Trophoblast cell (in vitro differentiated cells and primary cell): ENCODE measurements around the gene FAM163A.

Source experiments
- DNase-seq, 2 donors: peaks; one replicate each; pipeline ENCODE4 v3.0.0-alpha.2; 2016
- H2AFZ ChIP-seq: 2 replicates; pipeline ENCODE4 v1.6.1; 2013; ENCODE audit warnings: low read length, moderate library complexity, mild to moderate bottlenecking; ENCODE audit not compliant: insufficient read depth, poor library complexity
- H2AK5ac ChIP-seq: 2 replicates; pipeline ENCODE4 v1.6.1; 2013; ENCODE audit warnings: mild to moderate bottlenecking, low read length
- H2BK120ac ChIP-seq: 2 replicates; pipeline ENCODE4 v1.6.1; 2013; ENCODE audit warnings: low read length, mild to moderate bottlenecking, moderate library complexity; ENCODE audit not compliant: insufficient read depth, poor library complexity
- H2BK12ac ChIP-seq: 2 replicates; pipeline ENCODE4 v1.6.1; 2013; ENCODE audit warnings: mild to moderate bottlenecking, low read length, moderate library complexity
- H2BK5ac ChIP-seq: 2 replicates; pipeline ENCODE4 v1.6.1; 2013; ENCODE audit warnings: low read length, low read depth, moderate library complexity, mild to moderate bottlenecking; ENCODE audit not compliant: poor library complexity
- H3K14ac ChIP-seq: 2 replicates; pipeline ENCODE4 v1.6.1; 2013; ENCODE audit warnings: mild to moderate bottlenecking, low read length
- H3K18ac ChIP-seq: 2 replicates; pipeline ENCODE4 v1.6.1; 2013; ENCODE audit warnings: mild to moderate bottlenecking, low read length
- H3K23ac ChIP-seq: 2 replicates; pipeline ENCODE4 v1.6.1; 2013; ENCODE audit warnings: low read length
- H3K27ac ChIP-seq: 2 replicates; pipeline ENCODE4 v1.5.1; 2013; ENCODE audit warnings: low read depth, mild to moderate bottlenecking, inconsistent platforms, low read length, moderate library complexity
- H3K27me3 ChIP-seq: 2 replicates; pipeline ENCODE4 v1.6.1; 2013; ENCODE audit warnings: inconsistent platforms, mild to moderate bottlenecking, low read length, moderate library complexity; ENCODE audit not compliant: insufficient read depth
- H3K36me3 ChIP-seq, 2 experiments: 1 replicate in 1 of 2; 2 replicates in 1 of 2; pipeline ENCODE4 v1.6.1; 2013; ENCODE audit warnings: low read length in 2 of 2, mild to moderate bottlenecking in 2 of 2, moderate library complexity in 1 of 2; ENCODE audit not compliant: insufficient read depth in 2 of 2, control insufficient read depth in 1 of 2
- H3K4ac ChIP-seq: 2 replicates; pipeline ENCODE4 v1.6.1; 2013; ENCODE audit warnings: low read depth, mild to moderate bottlenecking, low read length, moderate library complexity
- H3K4me1 ChIP-seq, 2 experiments: 1 replicate in 1 of 2; 2 replicates in 1 of 2; pipeline ENCODE4 v1.6.1; 2013; ENCODE audit warnings: low read length in 2 of 2, mild to moderate bottlenecking in 2 of 2, moderate library complexity in 1 of 2; ENCODE audit not compliant: insufficient read depth in 2 of 2, control insufficient read depth in 1 of 2
- H3K4me2 ChIP-seq: 2 replicates; pipeline ENCODE4 v1.6.1; 2013; ENCODE audit warnings: inconsistent platforms, mild to moderate bottlenecking, low read length, moderate library complexity
- H3K4me3 ChIP-seq: 2 replicates; pipeline ENCODE4 v1.5.1; 2013; ENCODE audit warnings: mild to moderate bottlenecking, low read depth, low read length, inconsistent platforms
- H3K79me1 ChIP-seq: one replicate; pipeline ENCODE4 v1.6.1; 2013; ENCODE audit warnings: low read length
- H3K79me2 ChIP-seq: 2 replicates; pipeline ENCODE4 v1.6.1; 2013; ENCODE audit warnings: low read length, mild to moderate bottlenecking; ENCODE audit not compliant: control insufficient read depth, insufficient read depth, poor library complexity
- H3K9ac ChIP-seq: 2 replicates; pipeline ENCODE4 v1.6.1; 2013; ENCODE audit warnings: mild to moderate bottlenecking, low read length
- H3K9me3 ChIP-seq: 2 replicates; pipeline ENCODE4 v1.6.1; 2013; ENCODE audit warnings: low read depth, mild to moderate bottlenecking, control low read depth, inconsistent platforms, low read length; ENCODE audit not compliant: insufficient read depth
- H4K12ac ChIP-seq: 2 replicates; pipeline ENCODE4 v1.6.1; 2013; ENCODE audit warnings: low read depth, mild to moderate bottlenecking, low read length, moderate library complexity
- H4K8ac ChIP-seq: 2 replicates; pipeline ENCODE4 v1.6.1; 2013; ENCODE audit warnings: low read depth, mild to moderate bottlenecking, low read length, moderate library complexity
- H4K91ac ChIP-seq: one replicate; pipeline ENCODE4 v1.6.1; 2013; ENCODE audit warnings: low read depth, mild to moderate bottlenecking, low read length, moderate library complexity
- WGBS: extraction: QIAGEN DNeasy Blood & Tissue Kit; methylation state at CpG from one replicate; pipeline ENCODE4 v1.1.7; 2013; ENCODE audit warnings: missing lambda C conversion rate; ENCODE audit not compliant: insufficient read length, insufficient coverage; ENCODE audit errors: extremely low coverage; 5-methylcytosine and 5-hydroxymethylcytosine counted together

The FAM163A gene

GRCh38 chr1:179761296-179761695 lies 18.2 kb downstream of the FAM163A start:
- Histone ChIP-seq H3K27me3 (no peaks in the 10 kb centered on the region), H2AK5ac (no peak overlapping the region), H3K23ac (no peak overlapping the region), H3K18ac (no peak overlapping the region), H2BK5ac (no peak overlapping the region), H3K4ac (no peak overlapping the region), H3K14ac (no peak overlapping the region), H4K8ac (no peak overlapping the region), H2BK12ac (no peak overlapping the region), H3K36me3 (no peaks in the 10 kb centered on the region), H3K27ac (no peak overlapping the region), H2BK120ac (no peak overlapping the region), H3K4me2 (no peak overlapping the region), H3K79me2 (no peaks in the 10 kb centered on the region), H4K91ac (no peak overlapping the region), H2AFZ (no peak overlapping the region), H3K79me1 (no peaks in the 10 kb centered on the region), H3K4me3 (no peak overlapping the region), H3K9me3 (no peaks in the 10 kb centered on the region), H3K4me1 (no peaks in the 10 kb centered on the region), H4K12ac (no peak overlapping the region), H3K9ac (no peak overlapping the region)
- no CpG with 5 or more reads among the region's 8 CpGs for WGBS
- peak; percentile 19 to 61 for DNase-seq

- Histone ChIP-seq H4K91ac (no peak overlapping the region), H2BK12ac (no peak overlapping the region)
Measured at GRCh38 chr1:179761846-179762640, 19.0 kb downstream of the FAM163A start.

GRCh38 chr1:179767177-179767581 lies 24.1 kb downstream of the FAM163A start:
- no peak for DNase-seq
- no CpG with 5 or more reads among the region's 5 CpGs for WGBS

More at GRCh38 chr1:179761846-179762640, 19.0 kb downstream of the FAM163A start:
- no peak overlapping the region for H3K23ac ChIP-seq
- no peaks in the 10 kb centered on the region for H3K79me2 ChIP-seq
- peaks cover 0 to under 1% of the 10 kb centered on the region in 2 experiments for H3K4me1 ChIP-seq
- H3K18ac ChIP-seq, result no peak overlapping the region
- no peak overlapping the region for H4K12ac ChIP-seq
- WGBS, result no CpG with 5 or more reads among the region's 6 CpGs
- no peak overlapping the region for H2AFZ ChIP-seq
- H3K27me3 ChIP-seq, result no peaks in the 10 kb centered on the region
- no peaks in the 10 kb centered on the region for H3K79me1 ChIP-seq
- no peak overlapping the region for H2BK5ac ChIP-seq
- no peaks in the 10 kb centered on the region for H3K36me3 ChIP-seq
- H2AK5ac ChIP-seq, result no peak overlapping the region
- no peak overlapping the region for H4K8ac ChIP-seq
- H3K9ac ChIP-seq, result no peak overlapping the region
- no peaks in the 10 kb centered on the region for H3K9me3 ChIP-seq
- no peak overlapping the region for H3K14ac ChIP-seq
- H3K27ac ChIP-seq, result no peak overlapping the region
- H2BK120ac ChIP-seq, result no peak overlapping the region
- H3K4me2 ChIP-seq, result no peak overlapping the region
- no peak overlapping the region for H3K4me3 ChIP-seq
- H3K4ac ChIP-seq, result no peak overlapping the region
- peak in 1 of 2 donors; percentile 64 for DNase-seq

GRCh38 chr1:179767996-179768395 lies 24.9 kb downstream of the FAM163A start:
- Histone ChIP-seq H3K14ac (no peak overlapping the region), H3K23ac (no peak overlapping the region), H3K9ac (no peak overlapping the region), H3K4me2 (no peak overlapping the region), H2BK120ac (no peak overlapping the region), H3K79me1 (no peaks in the 10 kb centered on the region), H3K4ac (no peak overlapping the region), H3K9me3 (no peaks in the 10 kb centered on the region), H2BK5ac (no peak overlapping the region), H4K12ac (no peak overlapping the region), H3K4me3 (no peak overlapping the region), H2AFZ (no peak overlapping the region), H3K79me2 (no peaks in the 10 kb centered on the region), H3K27ac (no peak overlapping the region), H3K18ac (no peak overlapping the region), H2AK5ac (no peak overlapping the region), H4K91ac (no peak overlapping the region), H3K36me3 (no peaks in the 10 kb centered on the region), H3K27me3 (no peaks in the 10 kb centered on the region), H3K4me1 (peaks cover 0 to 3% of the 10 kb centered on the region in 2 experiments), H2BK12ac (no peak overlapping the region), H4K8ac (no peak overlapping the region)
- WGBS, result no CpG with 5 or more reads among the region's 2 CpGs
- DNase-seq, result no peak

More at GRCh38 chr1:179767177-179767581, 24.1 kb downstream of the FAM163A start:
- no peak overlapping the region for H3K4ac ChIP-seq
- H2AK5ac ChIP-seq, result no peak overlapping the region
- no peak overlapping the region for H4K12ac ChIP-seq
- H2BK5ac ChIP-seq, result no peak overlapping the region
- no peak overlapping the region for H3K18ac ChIP-seq
- H3K4me1 ChIP-seq, result peaks cover 0 to 3% of the 10 kb centered on the region in 2 experiments
- no peaks in the 10 kb centered on the region for H3K36me3 ChIP-seq
- no peaks in the 10 kb centered on the region for H3K27me3 ChIP-seq
- no peak overlapping the region for H2BK12ac ChIP-seq
- no peaks in the 10 kb centered on the region for H3K9me3 ChIP-seq
- no peak overlapping the region for H4K8ac ChIP-seq
- H4K91ac ChIP-seq, result no peak overlapping the region
- no peak overlapping the region for H3K27ac ChIP-seq
- no peak overlapping the region for H3K4me2 ChIP-seq
- H3K14ac ChIP-seq, result no peak overlapping the region
- H2AFZ ChIP-seq, result no peak overlapping the region
- H3K79me1 ChIP-seq, result no peaks in the 10 kb centered on the region
- H3K9ac ChIP-seq, result no peak overlapping the region
- H2BK120ac ChIP-seq, result no peak overlapping the region
- no peak overlapping the region for H3K23ac ChIP-seq
- H3K79me2 ChIP-seq, result no peaks in the 10 kb centered on the region
- H3K4me3 ChIP-seq, result no peak overlapping the region
